Erythroblast (primary cell): ENCODE data around the gene ZNF484.
"Not testable (repeated sequence)": the region's sequence is repeated elsewhere in the genome, so short reads cannot be mapped to it uniquely, and the experiment has no call there.

Experiments
- GATA1 ChIP-seq: IDR thresholded peaks from 2 replicates; pipeline ENCODE4 v1.6.1; 2011; ENCODE audit warnings: low read depth, mild to moderate bottlenecking, control low read depth, low read length, moderate library complexity
- POLR2A ChIP-seq: IDR thresholded peaks from 2 replicates; pipeline ENCODE4 v1.6.1; 2011; ENCODE audit warnings: mild to moderate bottlenecking, low read length

DNA sequence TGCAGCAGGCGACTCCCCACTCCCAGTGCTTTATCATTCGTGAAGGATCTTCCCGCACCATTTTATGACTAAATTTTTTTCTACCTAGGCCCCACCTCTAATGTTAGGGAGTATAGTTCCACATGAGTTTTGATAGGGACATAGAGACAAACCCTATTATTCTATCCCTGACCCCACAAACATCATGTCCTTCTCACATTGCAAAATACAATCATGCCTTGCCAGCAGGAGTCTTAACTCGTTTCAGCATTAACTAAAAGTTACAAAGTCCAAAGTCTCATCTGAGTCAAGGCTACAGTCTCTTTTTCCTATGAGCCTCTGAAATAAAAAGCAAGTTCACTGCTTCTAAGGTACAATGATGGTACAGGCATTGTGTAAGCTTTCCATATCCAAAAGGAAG is 14.4 kb upstream of the ZNF484 start:
- TF ChIP-seq GATA1, POLR2A: not testable (repeated sequence)
